Left forelimb (tissue), 1 donor: Measurements from ENCODE around the gene ZCCHC7.
"Not testable (repeated sequence)": the region's sequence is repeated elsewhere in the genome, so short reads cannot be mapped to it uniquely, and the experiment has no call there.

Source experiments
- DNase-seq: peaks from one replicate; pipeline ENCODE4 v3.0.0-alpha.2; 2018; ENCODE audit warnings: low spot score

ZCCHC7 gene

DNA sequence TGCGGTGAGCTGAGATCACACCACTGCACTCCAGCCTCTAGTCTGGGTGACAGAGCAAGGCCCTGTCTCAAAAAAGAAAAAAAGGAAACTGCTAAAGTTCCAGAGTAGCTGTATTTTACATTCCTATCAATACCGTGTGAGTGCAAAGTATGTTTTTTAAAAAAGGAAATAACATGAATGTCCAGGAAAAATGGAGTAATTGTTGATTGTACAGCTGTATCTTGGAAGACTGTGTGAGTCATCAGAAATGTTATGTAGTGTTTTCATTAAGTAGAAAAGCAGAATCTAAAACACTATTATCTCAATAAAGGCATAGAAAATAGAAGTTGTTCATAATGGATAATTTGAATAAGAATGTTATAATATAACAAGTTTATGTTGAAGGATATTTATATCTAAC is 53.9 kb downstream of the ZCCHC7 start:
- no peak for DNase-seq

DNA sequence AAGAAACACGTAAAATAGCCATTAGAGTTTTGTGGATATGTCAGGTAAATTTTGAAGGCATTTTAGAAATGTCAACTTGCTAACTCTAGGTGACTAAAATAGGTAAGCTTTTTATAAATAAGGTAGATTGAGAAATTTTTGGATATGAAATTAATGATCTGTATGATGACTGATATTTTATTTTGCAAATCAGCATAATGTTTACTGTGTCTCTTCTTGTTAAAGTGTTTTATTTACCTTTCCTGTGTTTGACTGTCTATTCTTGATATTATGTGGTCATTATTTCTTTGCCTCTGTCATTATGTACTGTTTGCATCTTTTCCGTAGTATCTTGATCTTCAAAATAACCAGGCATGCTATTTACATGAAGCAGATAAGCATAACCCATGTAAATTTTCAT is 58.4 kb downstream of the ZCCHC7 start:
- no peak for DNase-seq

DNA sequence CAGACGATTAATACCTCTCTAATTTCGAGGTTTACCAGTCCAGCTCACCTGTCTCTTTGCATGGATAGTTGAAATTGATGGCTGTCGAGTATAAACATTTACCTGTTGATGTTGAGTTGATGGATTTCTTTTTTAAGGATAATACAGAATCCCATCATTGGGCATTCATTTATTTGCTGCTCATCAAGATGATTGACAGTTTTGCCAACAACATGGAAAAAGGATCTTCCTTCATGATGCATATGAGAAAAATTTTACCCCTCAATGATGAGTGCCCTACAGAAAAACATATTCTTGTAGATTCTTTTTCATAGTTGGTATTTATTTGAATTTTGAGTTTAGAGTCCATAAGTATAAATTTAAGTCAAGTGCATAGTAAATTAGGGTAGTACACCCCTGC is 59.2 kb downstream of the ZCCHC7 start:
- DNase-seq, result no peak

DNA sequence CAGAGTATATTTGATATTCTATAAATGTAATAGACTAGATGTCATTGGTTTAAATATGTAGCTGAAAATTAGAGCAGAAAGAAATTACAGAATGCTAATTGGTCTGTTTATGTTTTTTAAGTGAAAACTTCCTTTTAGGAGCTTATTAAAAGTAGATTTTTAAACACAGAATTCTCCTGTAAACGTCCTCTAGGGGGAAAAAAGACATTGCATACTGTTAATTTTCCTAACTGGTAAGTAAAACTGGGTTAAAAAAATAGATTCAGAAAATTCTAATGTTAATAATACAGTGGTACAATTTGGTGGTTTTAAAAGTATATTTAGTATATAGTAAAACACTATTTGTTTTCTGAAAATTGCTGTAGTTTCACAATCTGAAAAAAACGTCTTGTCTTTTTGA is 59.8 kb downstream of the ZCCHC7 start:
- DNase-seq, result no peak

DNA sequence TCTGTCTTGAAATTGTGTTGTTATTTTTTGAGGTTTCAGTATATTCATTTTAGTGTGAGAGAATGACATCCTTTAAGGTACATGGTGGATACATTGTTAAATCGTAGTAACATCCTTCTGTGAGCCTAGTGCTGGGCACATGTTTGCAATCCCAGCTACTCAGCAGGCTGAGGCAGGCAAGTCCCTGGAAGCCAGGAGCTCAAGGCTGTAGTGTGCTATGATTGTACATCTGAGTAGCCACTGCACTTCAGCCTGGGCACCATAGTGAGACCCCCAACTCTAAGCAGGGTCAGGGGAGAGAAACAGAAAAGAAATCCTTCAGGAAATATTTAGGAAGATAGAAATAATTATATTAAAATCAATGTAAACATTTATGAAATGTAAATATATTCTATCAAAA is 62.3 kb downstream of the ZCCHC7 start:
- no peak for DNase-seq

DNA sequence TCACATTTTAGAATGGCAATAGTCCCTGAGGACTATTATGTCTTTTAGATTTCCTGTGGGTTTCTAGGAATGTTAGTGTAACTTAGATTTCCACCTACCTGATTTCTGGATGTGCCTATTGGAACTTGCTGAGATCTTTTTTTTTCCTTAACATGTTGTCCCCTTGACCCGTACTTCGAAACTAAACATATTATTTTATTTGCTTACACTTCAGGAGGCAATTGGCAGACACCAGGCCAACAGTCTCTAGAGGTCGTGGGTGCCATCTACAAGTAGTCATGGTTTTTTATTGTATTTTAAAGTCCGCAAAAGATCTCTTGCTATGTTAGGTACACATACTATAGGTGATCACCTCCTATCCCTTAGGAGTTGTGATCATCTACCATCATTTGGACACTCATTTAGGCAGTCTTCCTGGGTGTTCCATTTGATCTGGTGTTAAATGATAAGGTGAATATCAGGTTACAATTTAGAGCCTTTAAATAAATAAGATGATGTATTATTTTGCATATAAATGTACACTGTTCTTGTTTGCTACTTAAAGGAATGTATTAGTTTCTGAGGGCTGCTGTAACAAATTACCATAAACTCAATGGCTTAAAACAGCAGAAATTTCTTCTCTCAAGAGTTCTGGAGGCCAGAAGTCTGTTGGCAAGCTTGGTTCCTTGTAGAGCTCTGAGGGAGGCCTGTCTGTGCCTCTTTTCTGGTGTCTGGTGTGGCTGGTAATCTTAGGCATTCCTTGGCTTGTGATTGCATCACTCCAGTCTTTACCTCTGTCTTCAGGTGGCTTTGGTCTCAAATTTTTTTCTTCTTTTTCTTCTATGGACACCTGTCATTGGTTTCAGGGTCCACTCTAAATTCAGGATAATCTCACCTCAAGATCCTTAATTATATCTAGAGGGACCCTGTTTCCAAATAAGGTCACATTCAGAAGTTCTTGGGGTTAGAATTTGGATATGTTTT is 64.8 kb downstream of the ZCCHC7 start:
- no peak for DNase-seq

DNA sequence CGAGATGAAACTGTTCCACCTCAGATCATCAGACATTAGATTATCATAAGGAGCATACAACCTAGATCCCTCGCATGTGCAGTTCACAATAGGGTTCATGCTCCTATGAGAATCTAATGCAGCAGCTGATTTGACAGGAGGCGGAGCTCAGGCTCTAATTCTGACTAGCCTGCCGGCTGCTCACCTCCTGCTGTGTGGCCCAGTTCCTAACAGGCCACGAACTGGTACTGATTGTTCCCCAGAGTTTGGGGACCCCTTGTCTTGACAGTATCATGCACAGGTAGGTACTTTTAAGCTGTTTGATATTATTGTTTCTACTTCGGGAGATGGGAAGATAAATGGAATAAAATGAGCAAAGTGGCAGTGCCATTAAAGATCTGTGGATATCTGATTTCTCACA is 66.9 kb downstream of the ZCCHC7 start:
- no peak for DNase-seq

DNA sequence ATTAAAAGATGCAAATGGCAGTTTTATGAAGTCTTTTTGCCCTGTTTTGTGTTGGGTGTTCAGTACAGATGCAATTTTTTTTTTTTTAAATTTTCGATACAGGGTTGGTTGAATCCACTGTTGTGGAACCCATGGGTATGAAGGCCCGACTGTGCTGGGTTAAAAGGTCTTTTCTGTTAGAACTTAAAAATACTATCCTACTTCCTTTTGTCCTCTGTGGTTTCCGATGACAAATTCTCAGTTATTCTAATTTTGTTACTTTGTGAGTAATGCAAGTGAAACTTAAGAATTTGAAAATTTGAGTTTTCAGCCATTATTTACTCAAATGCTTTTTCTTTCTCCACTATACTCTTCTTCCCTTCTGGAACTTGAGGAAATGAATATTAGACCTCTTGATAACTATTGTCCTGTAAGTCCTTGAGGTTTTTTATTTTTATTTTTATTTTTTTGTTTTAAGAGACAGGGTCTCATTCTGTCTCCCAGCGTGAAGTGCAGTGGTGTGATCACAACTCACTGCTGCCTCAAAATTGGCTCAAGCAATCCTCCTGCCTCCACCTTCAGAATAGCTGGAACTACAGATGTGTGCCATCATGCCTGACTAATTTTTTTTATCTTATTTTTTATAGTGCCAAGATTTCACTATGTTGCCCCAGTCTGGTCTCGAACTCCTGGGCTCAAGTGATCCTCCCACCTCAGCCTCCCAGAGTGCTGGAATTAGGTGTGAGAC is 67.5 kb downstream of the ZCCHC7 start:
- DNase-seq, result no peak

DNA sequence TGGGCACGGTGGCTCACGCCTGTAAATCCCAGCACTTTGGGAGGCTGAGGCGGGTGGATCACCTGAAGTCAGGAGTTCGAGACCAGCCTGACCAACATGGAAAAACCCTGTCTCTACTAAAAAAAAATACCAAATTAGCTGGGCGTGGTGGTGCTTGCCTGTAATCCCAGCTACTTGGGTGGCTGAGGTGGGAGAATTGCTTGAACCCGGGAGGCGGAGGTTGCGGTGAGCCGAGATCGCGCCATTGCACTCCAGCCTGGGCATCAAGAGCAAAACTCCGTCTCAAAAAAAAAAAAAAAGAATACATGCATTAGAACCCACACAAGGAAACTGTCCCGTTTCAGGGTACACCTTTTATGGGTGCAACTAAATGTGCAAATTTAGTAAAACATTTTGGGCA is 70.4 kb downstream of the ZCCHC7 start:
- DNase-seq, result not testable (repeated sequence)

DNA sequence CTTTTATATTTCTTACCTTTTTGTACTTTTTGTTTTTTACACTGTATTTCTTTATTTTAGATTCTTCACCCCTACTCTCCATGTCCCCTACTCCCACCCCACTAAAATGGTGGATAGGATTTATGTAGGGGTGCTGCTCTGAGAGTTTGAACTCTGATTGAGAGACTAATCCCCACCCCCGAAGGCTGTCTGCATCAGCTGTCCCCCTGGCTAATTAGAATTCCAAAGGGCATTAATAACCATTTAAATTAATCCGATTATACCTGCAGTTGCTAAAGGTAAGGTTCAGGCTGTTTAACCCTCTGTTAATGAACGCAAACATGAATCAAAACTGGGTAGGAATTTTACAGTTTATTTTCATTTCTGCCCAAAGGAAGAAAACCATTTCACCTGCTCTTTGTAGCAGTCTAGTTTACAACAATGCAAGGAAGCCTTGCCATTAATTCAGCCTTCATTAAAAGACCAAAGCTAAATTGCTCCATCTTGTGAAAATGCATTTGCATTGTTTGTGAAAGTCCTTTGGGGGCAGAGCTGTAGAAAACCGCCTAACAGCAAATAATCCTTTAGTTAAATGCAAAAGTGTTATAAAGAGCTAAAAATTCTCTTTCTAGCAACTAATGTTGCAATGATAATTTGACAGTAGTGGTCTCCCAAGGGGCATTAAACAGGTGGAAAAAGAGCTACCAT is 71.2 kb downstream of the ZCCHC7 start:
- no peak for DNase-seq

DNA sequence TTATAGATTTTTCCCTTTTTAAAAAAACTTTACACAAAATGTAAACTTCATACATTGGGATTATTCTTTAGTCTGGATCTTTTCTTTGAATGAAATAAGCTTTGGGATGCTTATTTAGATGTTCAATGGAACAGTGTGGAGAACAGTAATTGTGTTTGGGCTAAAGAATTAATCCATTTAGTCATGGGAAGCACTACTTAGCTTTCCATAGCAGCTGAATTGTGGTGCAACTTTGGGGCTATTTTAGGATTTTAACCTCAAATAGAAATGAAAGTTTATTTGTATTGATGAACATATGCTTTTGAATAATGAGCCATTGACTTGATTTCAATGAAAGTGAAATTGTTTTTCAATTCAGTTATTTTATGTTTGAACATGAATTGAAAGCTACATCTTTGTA is 72.4 kb downstream of the ZCCHC7 start:
- DNase-seq, result no peak

DNA sequence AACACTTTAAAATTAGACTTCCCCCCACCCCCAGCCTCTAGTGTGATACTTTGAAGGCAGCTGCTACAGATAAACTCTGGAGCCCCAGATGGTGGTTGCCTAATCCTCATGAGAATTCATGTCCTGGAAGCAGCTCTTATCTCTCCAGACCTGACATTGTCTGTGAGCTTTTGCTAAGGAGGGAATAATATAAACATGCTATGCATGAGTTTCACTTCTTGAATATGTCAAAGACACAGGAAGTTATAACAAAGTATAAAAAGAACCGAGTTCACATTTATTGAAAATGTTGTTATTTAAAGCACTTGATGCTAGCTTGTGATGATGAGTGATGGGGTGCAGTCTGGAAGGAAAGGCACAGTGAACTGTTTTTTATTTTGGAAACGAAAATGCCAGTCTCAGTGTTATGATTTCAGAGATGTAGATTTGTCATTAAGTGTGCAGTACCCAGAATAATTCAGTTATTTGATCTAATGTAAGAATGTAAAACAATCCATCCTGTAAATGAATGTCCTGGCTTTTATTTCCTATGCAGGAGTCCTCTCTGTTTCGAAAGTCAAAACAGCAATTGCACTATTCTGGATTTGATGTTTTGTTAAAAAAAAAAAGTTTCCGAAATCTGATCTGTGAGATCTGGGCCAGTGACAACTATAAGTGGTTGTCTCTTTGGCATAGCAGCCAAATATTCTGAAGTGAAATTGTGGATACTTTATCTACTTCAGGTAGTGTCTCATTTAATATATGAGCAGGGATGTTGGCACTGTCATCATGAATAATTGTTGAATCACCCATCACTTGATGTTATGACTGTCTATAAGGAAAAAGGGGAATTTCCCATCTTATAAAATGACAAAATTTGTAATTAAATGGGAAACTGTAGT is 77.0 kb downstream of the ZCCHC7 start:
- no peak for DNase-seq

DNA sequence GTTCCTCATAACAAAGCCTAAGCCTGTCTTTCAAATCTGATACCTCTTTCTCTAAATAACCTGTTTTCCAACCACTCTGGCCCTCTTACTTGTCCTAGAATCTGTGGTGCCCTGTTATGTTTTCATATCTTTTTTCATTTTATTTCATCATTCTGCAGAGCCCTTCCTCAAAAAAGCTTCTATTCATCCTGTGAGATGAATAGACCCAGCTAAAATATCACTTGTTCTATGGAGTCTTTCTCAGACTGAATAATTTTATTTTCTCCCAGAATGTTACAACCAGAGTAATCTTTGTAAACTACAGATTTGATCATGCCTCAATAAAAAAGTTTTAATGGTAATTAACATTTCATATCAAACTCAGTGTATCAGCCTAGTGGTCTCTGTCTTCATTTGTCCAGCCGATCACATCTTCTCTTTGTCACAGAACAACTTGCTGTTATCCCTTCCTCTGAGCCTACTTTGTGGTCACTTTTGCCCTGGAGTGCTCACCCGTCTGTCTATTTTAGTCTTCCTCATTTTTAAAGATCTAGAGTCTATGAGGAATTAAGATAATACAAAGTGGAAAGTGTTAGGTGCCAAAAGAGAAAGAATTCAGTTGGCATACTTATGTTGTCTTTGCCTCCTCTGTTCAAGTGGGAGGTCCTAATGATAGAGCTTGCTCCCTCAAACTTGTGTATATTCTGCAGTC is 77.8 kb downstream of the ZCCHC7 start:
- no peak for DNase-seq

DNA sequence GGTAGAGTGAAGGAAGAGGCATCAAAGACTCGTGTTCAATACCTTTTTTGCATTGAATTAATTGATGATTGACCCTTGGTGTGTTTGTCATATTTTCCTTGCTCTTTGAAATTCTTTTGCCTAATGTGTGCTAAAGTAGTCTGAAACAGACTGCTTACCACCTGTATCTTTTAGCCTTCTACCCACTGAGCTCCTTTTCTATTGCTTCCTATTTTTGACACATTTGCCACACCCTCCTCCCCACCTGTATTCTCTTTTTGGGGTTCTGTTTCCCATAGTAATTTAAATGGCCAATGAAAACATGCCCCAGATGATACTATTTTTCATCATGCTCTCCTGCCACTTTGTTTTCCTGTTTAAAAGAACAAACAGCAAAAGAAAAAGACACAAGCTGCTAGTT is 78.5 kb downstream of the ZCCHC7 start:
- no peak for DNase-seq

DNA sequence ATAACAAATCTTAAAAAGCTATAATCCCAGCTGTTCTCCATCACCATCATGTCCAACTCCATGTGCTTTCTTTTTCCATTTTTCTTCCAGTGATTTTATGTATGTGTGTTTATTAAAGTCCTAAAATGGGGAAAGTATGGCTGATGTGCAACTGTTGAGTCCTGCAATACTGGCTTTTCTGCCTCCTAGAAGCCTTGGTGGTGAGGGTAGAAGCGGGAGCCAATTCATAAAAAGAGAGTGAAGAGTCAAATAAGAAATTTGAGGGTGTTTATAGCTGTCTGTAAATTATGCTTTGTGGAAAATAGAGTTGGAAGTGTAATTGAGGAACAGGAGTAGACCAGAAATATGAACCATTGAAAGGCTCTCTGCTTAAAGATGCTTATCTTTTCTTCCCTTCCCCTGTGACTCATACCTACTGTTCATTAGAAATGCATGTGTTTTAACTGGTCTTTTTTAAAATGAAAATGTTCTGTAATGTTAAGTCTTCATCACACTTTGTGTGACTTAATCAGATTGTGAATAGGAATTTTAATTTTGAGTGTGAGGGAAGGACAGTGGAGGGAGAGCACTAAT is 80.1 kb downstream of the ZCCHC7 start:
- no peak for DNase-seq

DNA sequence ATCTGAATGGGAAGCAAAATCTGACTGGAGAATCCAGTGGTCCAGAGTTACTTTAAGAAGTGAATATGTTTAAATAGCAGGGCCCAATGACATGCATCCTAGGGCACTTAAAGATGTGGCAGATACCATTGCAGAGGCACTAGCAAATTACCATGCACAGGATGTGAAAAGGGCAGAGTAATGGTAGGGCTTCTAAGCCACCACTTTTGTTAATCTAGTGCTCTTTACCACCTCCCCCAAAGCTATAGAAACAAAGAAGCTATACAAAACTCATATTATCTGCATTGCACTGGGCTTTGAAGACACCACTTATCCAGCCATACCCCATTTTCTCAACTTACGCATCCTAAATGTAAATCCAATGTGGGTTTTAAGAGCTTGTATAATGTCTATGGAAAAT is 81.2 kb downstream of the ZCCHC7 start:
- DNase-seq, result no peak

DNA sequence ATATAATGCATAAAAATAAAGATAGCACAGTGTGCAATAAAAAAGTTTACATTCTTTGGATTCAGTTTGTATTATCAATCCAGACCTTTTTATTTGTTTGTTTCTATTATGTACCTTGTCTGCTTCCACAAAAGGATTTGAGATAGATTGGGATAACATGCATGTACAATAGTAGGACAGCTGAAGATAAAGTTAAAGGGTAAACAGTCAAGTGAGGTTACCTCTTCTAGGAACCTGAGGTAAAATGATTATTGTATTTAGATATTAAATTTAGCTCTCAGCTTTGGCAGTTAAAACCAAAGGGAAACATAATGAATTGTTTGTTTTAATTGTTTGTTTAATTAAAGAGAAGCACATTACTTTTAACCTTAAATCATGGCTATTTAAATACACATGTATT is 81.7 kb downstream of the ZCCHC7 start:
- DNase-seq, result no peak

DNA sequence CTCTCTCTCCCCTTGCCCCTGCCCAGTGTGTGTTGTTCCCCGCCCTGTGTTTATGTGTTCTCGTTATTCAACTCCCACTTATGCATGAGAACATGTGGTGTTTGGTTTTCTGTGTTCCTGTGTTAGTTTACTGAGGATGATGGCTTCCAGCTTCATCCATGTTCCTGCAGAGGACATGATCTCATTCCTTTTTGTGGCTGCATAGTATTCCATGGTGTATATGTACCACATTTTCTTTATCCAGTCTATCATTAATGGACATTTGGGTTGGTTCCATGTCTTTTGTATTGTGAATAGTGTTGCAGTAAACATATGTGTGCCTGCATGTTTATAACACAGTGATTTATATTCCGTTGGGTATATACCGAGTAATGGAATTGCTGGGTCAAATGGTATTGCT is 83.1 kb downstream of the ZCCHC7 start:
- DNase-seq, result not testable (repeated sequence)

DNA sequence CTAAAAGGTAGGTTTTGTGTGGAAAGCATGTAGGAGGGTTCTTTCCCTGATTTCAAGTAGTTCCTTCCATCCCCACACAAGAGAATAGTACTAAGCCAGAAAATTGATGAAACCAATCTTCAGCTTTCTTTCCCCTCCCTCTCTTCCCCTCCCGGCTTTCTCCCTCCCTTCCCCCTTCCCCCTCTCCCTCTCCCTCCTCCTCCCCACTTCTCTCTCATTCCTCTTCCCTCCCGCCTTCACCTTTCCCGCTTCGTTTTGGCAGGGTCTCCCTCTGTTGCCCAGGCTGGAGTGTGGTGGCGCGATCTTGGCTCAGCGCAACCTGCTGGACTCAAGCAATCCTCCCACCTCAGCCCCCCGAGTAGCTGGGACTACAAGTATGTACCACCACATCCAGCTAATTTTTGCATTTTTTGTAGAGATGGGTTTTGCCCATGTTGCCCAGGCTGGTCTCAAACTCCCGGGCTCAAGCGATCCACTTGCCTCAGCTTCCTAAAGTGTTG is 85.8 kb downstream of the ZCCHC7 start:
- DNase-seq, result no peak
